HG03045 (cell line): ENCODE data around the gene ITGAE.

Source experiments
- ATAC-seq: cut with Tn5 transposase; IDR thresholded peaks from one replicate; pipeline ENCODE4 v1.9.1; 2021; ENCODE audit warnings: mild to moderate bottlenecking, moderate library complexity; ENCODE audit not compliant: unreplicated experiment

ITGAE gene

DNA sequence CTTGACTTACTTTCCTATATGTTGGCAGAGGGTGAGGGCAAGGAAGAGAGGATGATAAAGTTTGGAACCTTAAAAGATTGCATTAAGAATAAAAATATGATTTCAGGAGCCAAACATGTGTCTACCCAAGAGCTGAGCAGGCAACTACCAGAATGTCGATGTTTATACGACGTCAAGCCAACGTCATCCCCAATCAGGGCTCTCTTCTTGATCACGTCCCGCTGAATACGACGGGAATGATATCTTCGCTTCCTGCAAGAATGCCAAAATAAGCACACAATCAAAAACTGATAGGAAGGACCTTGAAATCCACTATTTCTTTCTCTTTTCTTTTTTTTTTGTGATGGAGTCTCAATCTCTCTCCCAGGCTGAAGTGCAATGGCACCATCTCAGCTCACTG is 20.1 kb upstream of the ITGAE start:
- no peak for ATAC-seq

DNA sequence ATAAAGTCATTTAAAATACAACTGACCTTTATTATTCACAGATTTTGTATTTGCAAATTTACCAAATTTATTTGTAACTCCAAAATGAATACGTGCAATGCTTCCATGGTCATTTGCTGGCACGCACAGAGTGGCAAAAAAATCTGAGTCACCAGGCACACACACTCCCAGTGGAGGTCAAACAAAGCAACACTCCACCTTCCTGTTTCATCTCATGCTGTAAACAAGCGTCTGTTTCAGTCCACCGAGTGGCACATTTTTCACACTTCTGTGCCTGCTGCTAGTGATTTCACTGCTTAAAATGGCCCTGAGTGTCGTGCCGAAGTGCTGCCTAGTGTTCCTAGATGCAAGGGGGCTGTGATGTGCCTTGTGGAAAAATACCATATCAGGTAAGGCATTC is 17.8 kb upstream of the ITGAE start:
- ATAC-seq = no peak

DNA sequence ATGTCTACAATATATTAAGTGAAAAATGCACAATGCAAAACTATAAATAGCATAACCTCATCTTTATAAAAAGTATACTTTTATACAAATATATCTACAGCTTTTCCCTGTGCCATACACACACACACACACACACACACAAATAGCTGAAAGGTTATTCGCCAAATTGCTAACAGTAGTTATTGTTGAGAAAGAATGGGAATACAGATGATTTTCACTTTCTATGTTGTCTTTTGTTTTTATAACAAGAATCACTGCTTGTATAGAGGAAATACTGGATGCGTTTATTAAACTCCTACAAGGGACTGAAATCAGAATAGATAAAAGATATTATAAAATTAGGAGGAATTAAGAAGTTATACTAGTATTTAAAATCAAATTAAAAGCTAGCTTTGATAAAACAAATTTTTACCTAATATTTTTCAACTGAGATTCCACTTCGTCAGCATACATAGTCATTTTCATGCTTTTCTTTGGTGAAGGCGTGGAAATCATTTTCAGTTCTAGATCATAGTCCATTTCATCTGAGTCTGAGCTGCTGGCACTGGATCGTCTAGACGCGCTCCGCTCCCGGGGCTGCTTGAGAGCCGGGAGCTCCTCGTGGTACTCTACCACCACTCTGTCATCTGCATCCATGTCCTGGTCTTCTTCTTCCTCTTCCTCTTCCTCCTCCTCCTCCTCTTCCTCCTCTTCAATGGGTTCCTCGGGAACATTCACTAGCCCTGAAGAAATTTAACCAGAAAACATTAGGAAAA is 17.0 kb upstream of the ITGAE start:
- ATAC-seq = no peak

DNA sequence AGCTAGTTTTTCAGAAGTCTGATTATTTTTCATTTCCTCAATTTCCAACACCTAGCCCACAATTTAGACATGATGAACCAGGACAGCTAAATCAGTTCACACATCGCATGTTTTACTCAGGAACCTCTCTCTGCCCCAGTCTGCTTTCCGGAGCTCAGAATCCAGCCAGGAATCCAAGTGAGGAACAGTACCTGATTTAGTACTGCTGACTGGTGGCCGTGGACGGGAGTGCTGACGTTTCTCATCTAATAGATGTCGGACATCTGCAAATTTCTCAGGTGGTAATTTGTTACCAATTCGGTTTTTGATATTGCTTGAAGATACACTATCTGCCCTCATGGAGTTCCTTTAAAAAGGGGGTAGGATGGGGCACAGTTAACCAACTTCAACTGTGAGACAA is 14.9 kb upstream of the ITGAE start:
- no peak for ATAC-seq

DNA sequence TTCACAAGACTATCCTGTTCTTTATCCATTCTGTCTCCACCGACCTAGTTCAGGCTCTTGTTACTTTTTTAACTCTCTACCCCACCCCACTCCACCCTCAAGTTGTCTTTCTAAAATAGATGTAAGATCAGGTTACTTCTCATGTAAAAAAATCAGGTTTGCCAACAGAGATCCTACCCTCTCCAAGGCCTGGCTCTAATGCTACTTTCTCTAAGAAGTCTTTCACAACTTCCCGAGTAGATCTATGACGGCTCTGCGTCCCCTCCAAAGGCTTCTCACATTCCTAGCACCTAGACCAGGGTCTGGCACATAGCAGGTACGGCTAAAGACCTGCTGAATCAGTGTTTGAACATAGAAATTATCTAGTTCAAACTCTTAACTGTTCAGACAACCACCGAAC is 14.1 kb upstream of the ITGAE start:
- no peak for ATAC-seq

DNA sequence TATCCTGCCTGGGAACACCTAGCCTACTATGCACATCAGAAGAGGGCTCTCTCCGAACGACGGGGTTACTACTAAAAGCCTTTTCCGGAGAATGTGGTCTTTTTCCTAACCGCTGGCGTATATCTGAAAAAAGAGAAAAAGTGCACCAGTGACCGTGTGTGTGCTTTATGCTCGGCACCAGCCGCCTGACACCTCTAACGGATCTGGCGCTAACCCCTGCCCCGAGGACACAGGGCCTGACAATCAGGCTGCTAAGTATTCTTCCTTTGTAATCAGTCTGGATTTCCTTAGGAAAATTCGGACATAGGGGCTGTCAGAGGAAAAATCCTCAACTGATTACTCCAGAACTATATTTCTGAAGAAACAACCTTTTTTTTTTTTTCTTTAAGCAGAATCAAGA is 13.4 kb upstream of the ITGAE start:
- ATAC-seq = no peak

DNA sequence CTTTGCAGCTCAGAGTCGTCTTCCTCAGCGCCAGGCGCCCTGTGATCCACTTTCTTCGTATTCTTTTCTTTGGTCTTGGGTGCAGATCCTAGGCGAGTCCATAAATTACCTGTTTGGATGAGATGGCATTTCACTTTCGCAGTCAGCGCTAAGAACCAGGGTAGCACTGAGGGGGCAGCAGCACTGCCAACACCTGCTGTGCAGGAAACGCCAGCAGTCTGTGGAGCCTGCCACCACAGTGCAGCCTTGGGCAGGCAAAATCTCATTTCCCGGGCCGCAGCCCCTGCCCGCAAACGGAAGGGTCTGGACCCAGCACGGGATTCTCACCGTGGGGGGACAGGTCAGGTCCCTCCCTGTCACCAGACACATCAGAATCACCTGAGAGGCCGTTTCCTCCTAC is 12.2 kb upstream of the ITGAE start:
- no peak for ATAC-seq

DNA sequence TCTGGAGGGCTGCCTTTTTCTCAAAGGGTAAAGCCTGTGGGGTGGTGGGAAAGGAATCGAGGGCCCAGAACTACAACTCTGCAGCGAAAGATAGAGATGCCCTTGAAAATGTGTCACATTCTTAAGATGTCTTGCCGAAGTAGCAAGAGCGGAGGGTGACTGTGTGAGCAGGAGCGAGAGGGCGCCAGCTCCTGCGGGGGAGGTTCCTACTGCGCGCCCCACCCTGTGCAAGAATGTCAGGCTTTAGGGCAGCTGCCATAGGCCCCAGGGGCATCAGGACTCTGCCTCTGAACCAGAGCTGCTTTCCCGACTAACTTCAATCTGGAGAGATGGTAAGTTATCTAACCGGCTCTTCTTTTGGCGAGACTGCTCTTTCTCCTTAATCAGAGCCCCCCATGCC is 11.8 kb upstream of the ITGAE start:
- ATAC-seq = no peak

DNA sequence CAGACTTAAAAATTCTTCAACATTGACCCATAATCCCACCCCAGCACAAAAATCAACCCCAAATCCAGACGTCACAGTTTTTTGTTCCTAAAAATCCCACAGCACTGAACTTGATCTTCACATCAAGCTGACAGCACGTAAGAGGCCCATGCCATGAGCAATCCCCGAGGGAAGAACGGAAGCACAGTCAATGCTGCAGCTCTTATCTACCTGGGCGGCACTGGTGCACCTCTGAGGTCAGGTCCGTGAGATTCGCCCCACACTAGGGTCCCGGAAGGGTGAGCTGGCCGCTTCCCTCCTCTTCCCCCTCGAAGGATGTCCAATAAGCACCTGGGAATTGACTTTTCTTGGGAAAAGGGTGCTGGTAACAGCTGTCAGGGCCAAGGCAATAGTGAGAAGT is 11.3 kb upstream of the ITGAE start:
- no peak for ATAC-seq

DNA sequence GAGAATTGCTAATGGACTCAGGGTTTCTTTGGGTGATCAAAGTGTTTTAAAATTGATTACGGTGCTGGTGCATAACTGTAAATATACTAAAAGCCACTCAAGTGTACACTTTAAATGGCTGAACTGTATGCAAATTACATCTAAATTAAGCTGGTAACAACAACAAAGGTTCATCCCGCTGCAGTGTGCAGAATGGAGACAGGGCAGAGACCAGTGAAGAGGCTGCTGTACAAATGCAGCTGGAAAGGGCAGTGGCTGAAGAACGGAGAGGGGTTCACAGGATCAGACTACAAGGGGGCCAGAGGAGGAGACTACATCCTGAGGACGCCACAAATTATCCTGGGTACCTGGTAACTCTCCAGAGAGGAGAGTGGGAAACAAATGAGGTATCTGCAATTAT is 9.0 kb upstream of the ITGAE start:
- no peak for ATAC-seq

DNA sequence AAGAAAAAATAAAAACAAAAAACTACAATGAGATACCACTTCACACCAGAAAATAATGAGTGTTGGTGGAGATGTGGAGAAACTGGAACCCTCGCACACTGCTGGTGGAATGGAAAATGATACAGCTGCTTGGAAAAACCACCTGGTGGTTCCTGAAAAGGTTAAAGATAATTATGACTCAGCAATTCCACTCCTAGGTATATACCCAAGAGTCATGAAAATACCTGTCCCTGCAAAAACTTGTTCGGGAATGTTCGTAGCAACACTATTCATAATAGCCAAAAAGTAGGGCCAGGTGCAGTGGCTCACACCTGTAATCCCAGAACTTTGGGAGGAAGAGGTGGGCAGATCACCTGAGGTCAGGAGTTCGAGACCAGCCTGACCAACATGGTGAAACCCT is 8.1 kb upstream of the ITGAE start:
- no peak for ATAC-seq

DNA sequence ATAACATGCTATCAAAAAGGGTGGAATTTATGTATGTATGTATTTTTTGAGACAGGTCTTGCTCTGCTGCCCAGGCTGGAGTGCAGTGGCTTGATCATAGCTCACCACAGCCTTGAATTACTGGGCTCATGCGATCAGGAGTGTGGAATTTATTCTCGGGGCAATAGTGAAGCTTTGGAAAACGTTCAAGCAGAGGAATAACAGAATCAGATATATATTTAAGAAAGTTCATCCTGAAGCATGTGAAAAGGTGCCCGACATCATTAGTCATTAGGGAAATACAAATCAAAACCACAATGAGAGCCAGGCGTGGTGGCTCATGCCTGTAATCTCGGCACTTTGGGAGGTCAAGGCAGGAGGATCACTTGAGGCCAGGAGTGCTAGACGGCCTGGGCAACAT is 7.7 kb upstream of the ITGAE start:
- no peak for ATAC-seq

DNA sequence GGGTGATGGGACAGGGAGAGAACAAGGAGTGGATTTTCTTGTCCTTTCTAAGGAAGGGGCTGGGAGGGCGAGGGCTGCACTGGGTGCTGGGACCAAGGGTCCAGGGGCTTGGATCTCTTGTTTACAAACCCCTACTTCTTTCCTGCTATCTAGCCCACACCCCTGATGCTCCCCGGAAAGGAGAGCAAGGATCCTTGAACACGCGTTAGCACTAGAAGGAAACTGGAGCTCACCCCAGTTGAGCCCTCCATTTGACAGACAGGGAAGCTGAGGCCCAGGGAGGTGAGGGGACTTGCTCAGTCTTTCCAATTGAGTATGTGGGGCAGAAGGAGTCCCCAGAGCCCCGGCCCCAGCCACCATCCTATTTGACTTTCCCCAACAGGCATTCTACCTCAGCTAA is 4.6 kb upstream of the ITGAE start:
- ATAC-seq = no peak

DNA sequence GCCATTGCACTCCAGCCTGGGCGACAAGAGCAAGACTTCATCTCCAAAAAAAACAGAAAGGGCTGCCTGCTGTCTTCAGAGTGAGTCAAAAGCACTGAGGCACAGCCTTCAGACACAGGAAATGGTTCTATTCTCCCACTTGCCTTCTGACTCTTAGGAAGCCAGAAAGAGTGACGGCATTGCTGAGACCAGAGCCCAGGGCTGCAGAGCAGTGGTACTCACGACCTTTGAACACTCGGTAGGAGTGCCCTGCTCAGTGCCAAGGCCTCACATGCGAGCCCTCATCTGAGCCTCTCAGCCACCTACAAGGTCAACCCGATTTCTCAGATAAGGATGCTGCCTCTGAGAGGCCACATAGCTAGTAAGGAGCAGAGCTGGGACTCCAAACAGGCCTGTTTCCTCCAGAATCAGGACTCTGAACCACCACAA is 3.5 kb upstream of the ITGAE start:
- no peak for ATAC-seq

DNA sequence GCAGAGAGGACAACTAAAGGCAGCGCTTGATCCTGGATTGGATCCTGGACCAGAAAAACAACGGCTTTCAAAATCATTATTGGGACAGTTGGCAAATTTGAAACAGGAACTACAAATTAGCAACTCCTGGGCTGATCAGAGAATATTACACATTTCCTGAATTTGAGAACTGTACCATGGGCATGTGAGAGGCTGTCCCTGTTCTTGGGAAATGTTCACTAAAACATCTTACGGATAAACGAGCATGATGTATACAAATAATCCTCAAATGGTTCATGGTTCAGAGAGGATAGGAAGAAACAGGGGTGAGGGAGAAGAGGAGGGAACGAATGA is 2.3 kb upstream of the ITGAE start:
- no peak for ATAC-seq

DNA sequence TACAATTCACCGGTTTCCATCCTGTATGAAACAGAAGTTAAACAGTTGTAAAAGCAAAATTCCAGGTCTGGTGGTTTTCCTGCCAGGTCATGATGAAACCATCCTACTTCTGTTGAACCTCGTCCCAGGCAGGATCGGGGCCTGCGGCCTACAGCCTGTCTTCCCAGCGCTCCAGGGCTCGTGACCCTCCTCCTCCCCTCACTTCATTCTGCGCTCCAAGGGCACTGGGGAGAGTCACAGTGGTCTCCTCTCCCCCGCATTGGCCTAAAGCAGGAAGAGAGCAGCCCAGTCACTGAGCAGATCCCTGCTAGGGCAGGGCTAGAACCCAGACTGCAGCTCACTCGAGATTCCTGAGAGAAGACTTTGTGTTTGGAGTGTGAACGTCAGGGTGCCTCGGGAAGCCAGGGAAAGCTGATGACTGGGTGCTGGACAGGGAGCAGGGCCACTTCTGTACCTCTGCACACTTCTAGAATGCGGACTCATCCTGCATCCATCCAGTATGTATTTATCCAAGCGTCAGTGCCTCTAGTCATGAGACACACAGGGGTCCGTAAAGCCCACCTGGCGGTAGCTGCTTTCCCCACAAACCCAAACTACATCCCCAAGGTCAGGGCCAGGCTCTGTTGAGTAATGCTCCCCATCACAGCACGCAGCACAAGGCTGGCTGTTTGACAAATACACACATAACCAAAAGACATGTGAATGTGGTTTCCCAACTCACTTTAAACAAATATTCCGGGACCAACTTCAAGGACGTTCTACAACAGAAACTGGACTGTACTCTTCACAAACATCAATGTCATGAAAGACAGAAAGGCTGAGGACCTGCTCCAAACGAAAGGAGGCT is 1.7 kb upstream of the ITGAE start:
- no peak for ATAC-seq

DNA sequence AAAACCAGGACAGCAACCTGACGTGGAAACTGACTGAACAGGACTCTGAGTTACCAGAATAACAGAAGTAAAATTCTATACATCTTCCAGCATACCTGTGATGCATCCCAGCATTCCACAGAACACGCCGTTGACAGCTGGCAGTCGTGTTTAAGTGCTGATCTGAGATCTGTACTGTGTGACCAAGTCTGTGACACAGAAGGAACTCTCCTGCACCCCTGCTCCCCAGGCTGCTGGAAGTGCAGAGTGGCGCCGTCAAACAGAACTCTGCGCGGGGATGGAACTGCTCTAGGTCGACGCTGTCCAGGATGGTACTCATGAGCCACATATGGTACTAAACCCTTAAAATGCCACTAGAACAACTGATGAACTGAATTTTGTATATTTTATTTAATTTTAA is 804 bp upstream of the ITGAE start:
- ATAC-seq = no peak

DNA sequence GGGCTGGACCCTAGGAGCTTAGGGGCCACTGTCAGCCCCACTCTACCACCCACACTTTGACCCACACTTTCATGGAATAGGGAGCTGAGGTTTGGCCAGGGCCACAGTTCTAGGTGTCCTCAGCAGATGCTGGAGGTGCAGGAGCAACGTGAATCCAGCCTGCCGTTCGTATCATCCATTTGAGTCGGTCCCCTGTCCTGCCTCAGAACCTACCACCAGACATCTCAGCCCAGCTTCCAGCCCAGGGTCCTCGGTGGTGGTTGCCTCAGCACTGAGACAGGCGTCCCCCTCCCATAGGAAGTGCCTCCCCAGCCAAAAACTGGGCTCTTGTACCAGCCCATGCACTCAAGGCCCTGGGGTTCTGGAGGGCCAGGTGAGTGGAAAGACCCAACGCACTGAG is 359 bp upstream of the ITGAE start:
- no peak for ATAC-seq

DNA sequence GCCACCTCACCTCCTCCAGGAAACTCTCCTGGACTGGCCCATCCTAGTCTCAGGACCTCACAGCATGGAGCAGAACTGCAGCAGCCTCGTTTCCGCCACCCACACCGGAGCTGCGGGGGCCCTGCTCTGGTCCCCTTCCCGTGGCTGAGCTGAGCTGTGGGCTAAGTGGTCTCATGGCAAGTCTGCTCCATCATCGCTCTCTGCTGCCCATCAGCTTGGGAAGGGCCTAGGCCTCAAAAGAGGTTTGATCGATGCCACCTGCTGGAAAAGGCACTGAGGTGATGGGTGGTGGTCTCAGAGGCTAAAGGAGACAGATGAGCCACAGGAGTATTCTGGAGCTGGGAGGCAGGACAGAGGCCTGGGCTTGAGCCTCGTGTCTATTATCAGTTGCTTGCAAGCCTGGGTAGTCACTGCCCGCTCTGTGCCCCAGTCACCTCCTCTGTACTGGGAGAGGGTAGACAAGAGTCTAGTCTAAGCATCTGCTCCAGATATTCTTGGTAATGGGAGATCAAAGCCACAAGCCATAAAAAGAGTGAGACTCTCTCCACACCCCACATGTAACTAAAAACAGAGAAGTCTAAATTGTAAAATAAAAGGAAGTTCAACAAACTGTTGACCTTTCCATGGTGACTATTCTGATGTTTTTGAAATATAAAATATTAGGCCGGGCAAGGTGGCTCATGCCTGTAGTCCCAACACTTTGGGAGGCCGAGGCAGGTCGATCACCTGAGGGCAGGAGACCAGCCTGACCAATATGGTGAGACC is 1.6 kb downstream of the ITGAE start:
- ATAC-seq = no peak

DNA sequence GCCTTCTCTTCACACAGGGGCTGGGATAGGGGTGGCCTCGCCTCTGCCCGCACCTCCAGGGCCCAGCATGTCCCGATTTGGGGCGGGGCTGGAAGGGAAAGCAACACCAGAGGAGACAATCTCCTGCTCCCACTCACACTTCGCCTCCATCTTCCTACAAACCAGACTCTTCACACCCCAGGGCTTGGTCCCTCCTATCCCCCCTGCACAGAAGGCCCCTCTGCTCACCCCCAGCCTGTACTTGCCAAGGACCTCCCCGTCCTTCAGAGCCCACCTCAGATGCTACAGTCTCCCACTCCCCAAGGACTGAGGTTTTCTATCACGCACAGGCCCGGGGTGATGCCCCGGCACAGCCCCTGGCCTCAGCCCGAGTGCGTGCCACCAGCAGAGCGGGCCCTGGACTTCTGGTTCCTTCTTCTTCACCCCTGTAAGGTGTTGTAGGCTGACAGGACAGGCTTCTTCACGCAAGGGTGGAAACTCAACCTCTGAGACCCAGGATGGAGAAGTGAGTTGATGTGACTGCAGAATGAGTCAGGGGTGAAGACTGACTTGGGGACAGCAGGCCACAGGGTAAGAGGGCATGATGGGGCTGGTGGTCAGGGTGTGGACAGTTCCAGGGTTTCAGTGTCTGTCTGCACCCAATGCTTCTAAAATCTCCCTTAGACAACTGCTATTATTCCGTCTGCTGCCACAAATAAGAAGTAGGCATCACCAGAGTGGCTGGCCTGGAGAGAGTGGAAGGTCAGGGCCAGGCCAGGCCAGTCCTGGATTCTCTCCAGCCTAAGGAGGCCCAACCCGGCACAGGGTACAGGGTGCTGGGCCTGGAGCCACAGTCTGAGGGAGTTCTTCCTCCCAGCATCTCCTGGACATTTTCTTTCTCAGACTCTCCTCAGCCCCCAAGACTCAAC is 2.5 kb downstream of the ITGAE start:
- no peak for ATAC-seq

DNA sequence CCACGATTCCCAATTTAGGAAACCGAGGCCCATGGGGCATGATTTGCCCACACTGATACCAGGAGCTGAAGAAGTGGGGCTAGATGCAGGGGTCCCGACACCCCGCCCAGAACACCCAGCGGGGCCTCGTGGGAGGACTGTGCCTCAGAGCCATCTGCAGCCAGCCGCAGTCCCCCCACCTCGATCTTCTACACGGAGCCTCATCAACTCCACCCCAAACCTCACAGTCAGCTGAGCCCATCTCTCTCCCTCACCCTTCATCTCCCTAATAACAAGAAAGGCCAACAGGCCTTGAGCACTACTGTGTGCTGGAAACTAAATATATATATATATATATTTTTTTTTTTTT is 4.2 kb downstream of the ITGAE start:
- ATAC-seq = no peak
